Measurements from ENCODE around the gene RASSF5.

DNA sequence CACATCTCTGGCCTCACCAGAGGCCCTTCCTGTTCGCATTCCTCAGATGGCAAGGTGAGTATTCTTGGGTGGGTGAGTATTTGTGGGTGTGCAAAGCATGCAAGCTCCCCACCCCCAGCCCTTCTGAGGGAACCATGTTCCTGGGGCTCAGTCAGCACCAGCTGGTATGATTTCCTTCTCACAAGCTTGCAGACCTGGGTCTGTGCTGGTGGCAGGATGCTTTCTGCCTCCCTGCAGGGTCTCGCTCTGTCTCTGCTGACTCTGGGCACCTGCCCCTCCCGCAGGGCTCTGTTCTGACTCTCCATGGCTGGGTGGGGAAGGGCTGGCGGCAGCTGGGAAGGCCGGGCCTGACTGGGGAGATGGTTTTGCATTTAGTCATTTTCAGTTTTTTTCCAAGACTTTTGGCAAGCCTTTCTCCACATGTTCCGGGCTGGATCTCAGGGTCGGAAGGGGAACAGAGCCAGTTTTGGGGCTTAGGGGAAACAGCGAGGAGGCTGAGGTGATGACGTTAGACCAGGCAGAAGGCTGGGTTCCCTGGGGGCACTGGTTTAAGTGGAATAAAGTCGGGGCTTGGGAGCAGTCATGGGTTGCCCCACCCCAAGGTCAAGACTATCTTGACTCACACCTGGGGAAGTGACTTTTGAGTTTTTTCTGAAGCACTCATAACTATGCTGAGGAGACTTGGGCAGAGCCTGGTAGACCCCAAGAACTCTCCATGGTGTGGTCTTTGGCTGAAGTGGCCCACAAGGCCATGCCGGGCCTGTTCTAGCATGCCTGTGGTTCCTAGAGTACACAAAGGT is 6.2 kb downstream of the RASSF5 start:
- TF ChIP-seq RAD51 (IDR thresholded peaks at IDR 0.05; ENCODE audit: borderline replicate concordance, low read depth), result no peak
- TF ChIP-seq DNMT1 (IDR thresholded peaks at IDR 0.05), result no peak

Data from K562 (cell line).